ENCODE results near the gene IPO9.

Gene IPO9

GRCh38 chr1:201828820-201829774, at the start of gene IPO9:
Gene IPO9 (plus strand): TSS chr1:201829157. CDS start chr1:201829210, 53 bp downstream.
- peak within 1 kb of the TSS; percentile 89 for H3K27ac ChIP-seq (ENCODE audit: low read depth, low read length)
- H3K4me3 ChIP-seq (ENCODE audit: low read depth, low read length) = peak within 1 kb of the TSS; percentile 92

GRCh38 chr1:201779351-201779880, 49.5 kb upstream of the IPO9 start:
- Histone ChIP-seq H2AFZ (ENCODE audit: low read length, unreplicated experiment) (no peak overlapping the region), H3K27me3 (ENCODE audit: insufficient read depth, low read length) (no peaks in the 10 kb centered on the region), H3K4me3 (ENCODE audit: low read depth, low read length) (no peak overlapping the region), H3K4me1 (ENCODE audit: control insufficient read depth, insufficient read depth, low read length, unreplicated experiment) (peaks cover 74% of the 10 kb centered on the region), H3K79me2 (ENCODE audit: control insufficient read depth, insufficient read depth, low read length, unreplicated experiment) (peaks cover 62% of the 10 kb centered on the region), H3K27ac (ENCODE audit: low read depth, low read length) (peak overlapping the region; percentile 67), H3K36me3 (ENCODE audit: insufficient read depth, low read length) (peaks cover 36% of the 10 kb centered on the region)

More at GRCh38 chr1:201828820-201829774, at the start of gene IPO9:
- peaks cover 45% of the 10 kb centered on the region for H3K79me2 ChIP-seq (ENCODE audit: control insufficient read depth, insufficient read depth, low read length, unreplicated experiment)
- peaks cover 4% of the 10 kb centered on the region; the same call in 1 of the 2 replicates for H3K36me3 ChIP-seq (ENCODE audit: insufficient read depth, low read length)
- no peaks in the 10 kb centered on the region for H3K27me3 ChIP-seq (ENCODE audit: insufficient read depth, low read length)
- H2AFZ ChIP-seq (ENCODE audit: low read length, unreplicated experiment) = peak within 1 kb of the TSS; percentile 84
- H3K4me1 ChIP-seq (ENCODE audit: control insufficient read depth, insufficient read depth, low read length, unreplicated experiment) = peaks cover 36% of the 10 kb centered on the region

- H3K27ac ChIP-seq (ENCODE audit: low read depth, low read length) = peak overlapping the region; percentile 67
- peaks cover 46% of the 10 kb centered on the region for H3K36me3 ChIP-seq (ENCODE audit: insufficient read depth, low read length)
- no peak overlapping the region for H2AFZ ChIP-seq (ENCODE audit: low read length, unreplicated experiment)
- peaks cover 65% of the 10 kb centered on the region for H3K4me1 ChIP-seq (ENCODE audit: control insufficient read depth, insufficient read depth, low read length, unreplicated experiment)
- no peak overlapping the region for H3K4me3 ChIP-seq (ENCODE audit: low read depth, low read length)
- peaks cover 50% of the 10 kb centered on the region for H3K79me2 ChIP-seq (ENCODE audit: control insufficient read depth, insufficient read depth, low read length, unreplicated experiment)
- H3K27me3 ChIP-seq (ENCODE audit: insufficient read depth, low read length) = no peaks in the 10 kb centered on the region
Observed at GRCh38 chr1:201780952-201781351, 48.0 kb upstream of the IPO9 start.

- peaks cover 50% of the 10 kb centered on the region for H3K36me3 ChIP-seq (ENCODE audit: insufficient read depth, low read length)
- no peaks in the 10 kb centered on the region for H3K27me3 ChIP-seq (ENCODE audit: insufficient read depth, low read length)
- peaks cover 70% of the 10 kb centered on the region for H3K4me1 ChIP-seq (ENCODE audit: control insufficient read depth, insufficient read depth, low read length, unreplicated experiment)
- H3K4me3 ChIP-seq (ENCODE audit: low read depth, low read length) = no peak overlapping the region
- peak overlapping the region; percentile 67 for H3K27ac ChIP-seq (ENCODE audit: low read depth, low read length)
- peaks cover 50% of the 10 kb centered on the region for H3K79me2 ChIP-seq (ENCODE audit: control insufficient read depth, insufficient read depth, low read length, unreplicated experiment)
- H2AFZ ChIP-seq (ENCODE audit: low read length, unreplicated experiment) = no peak overlapping the region
Observed at GRCh38 chr1:201781437-201781836, 47.5 kb upstream of the IPO9 start.

- peaks cover 42% of the 10 kb centered on the region for H3K79me2 ChIP-seq (ENCODE audit: control insufficient read depth, insufficient read depth, low read length, unreplicated experiment)
- H3K27ac ChIP-seq (ENCODE audit: low read depth, low read length) = 0 out of 2 replicates have a peak overlapping the region, but pooled peaks have one; percentile 8
- H3K4me1 ChIP-seq (ENCODE audit: control insufficient read depth, insufficient read depth, low read length, unreplicated experiment) = peaks cover 65% of the 10 kb centered on the region
- H3K27me3 ChIP-seq (ENCODE audit: insufficient read depth, low read length) = no peaks in the 10 kb centered on the region
- H3K36me3 ChIP-seq (ENCODE audit: insufficient read depth, low read length) = peaks cover 58% of the 10 kb centered on the region
- no peak overlapping the region for H2AFZ ChIP-seq (ENCODE audit: low read length, unreplicated experiment)
- no peak overlapping the region for H3K4me3 ChIP-seq (ENCODE audit: low read depth, low read length)
Observed at GRCh38 chr1:201782353-201782752, 46.6 kb upstream of the IPO9 start.

GRCh38 chr1:201783058-201783457, 45.9 kb upstream of the IPO9 start:
- Histone ChIP-seq H3K27ac (ENCODE audit: low read depth, low read length) (peak overlapping the region; percentile 8; the same call in 1 of the 2 replicates), H3K36me3 (ENCODE audit: insufficient read depth, low read length) (peaks cover 65% of the 10 kb centered on the region), H3K79me2 (ENCODE audit: control insufficient read depth, insufficient read depth, low read length, unreplicated experiment) (peaks cover 35% of the 10 kb centered on the region)

GRCh38 chr1:201783572-201783971, 45.4 kb upstream of the IPO9 start:
- no peaks in the 10 kb centered on the region for H3K27me3 ChIP-seq (ENCODE audit: insufficient read depth, low read length)
- H3K27ac ChIP-seq (ENCODE audit: low read depth, low read length) = peak overlapping the region; percentile 8; the same call in 1 of the 2 replicates
- H3K79me2 ChIP-seq (ENCODE audit: control insufficient read depth, insufficient read depth, low read length, unreplicated experiment) = peaks cover 31% of the 10 kb centered on the region
- H3K4me1 ChIP-seq (ENCODE audit: control insufficient read depth, insufficient read depth, low read length, unreplicated experiment) = peaks cover 57% of the 10 kb centered on the region
- peaks cover 69% of the 10 kb centered on the region for H3K36me3 ChIP-seq (ENCODE audit: insufficient read depth, low read length)
- H3K4me3 ChIP-seq (ENCODE audit: low read depth, low read length) = no peak overlapping the region
- no peak overlapping the region for H2AFZ ChIP-seq (ENCODE audit: low read length, unreplicated experiment)

More at GRCh38 chr1:201783058-201783457, 45.9 kb upstream of the IPO9 start:
- Histone ChIP-seq H2AFZ (ENCODE audit: low read length, unreplicated experiment) (no peak overlapping the region), H3K4me3 (ENCODE audit: low read depth, low read length) (no peak overlapping the region), H3K27me3 (ENCODE audit: insufficient read depth, low read length) (no peaks in the 10 kb centered on the region), H3K4me1 (ENCODE audit: control insufficient read depth, insufficient read depth, low read length, unreplicated experiment) (peaks cover 58% of the 10 kb centered on the region)

- no peak overlapping the region for H3K27ac ChIP-seq (ENCODE audit: low read depth, low read length)
- peaks cover 62% of the 10 kb centered on the region for H3K4me1 ChIP-seq (ENCODE audit: control insufficient read depth, insufficient read depth, low read length, unreplicated experiment)
- H2AFZ ChIP-seq (ENCODE audit: low read length, unreplicated experiment) = no peak overlapping the region
- peaks cover 18% of the 10 kb centered on the region for H3K79me2 ChIP-seq (ENCODE audit: control insufficient read depth, insufficient read depth, low read length, unreplicated experiment)
- peaks cover 78% of the 10 kb centered on the region for H3K36me3 ChIP-seq (ENCODE audit: insufficient read depth, low read length)
- H3K27me3 ChIP-seq (ENCODE audit: insufficient read depth, low read length) = no peaks in the 10 kb centered on the region
- H3K4me3 ChIP-seq (ENCODE audit: low read depth, low read length) = no peak overlapping the region
Observed at GRCh38 chr1:201785291-201785690, 43.7 kb upstream of the IPO9 start.

GRCh38 chr1:201786824-201787223, 42.1 kb upstream of the IPO9 start:
- H3K27ac ChIP-seq (ENCODE audit: low read depth, low read length) = peak overlapping the region; percentile 20
- no peak overlapping the region for H2AFZ ChIP-seq (ENCODE audit: low read length, unreplicated experiment)

GRCh38 chr1:201788296-201788695, 40.7 kb upstream of the IPO9 start:
- H3K27ac ChIP-seq (ENCODE audit: low read depth, low read length) = peak overlapping the region; percentile 79
- no peak overlapping the region for H3K4me3 ChIP-seq (ENCODE audit: low read depth, low read length)
- peaks cover 13% of the 10 kb centered on the region for H3K79me2 ChIP-seq (ENCODE audit: control insufficient read depth, insufficient read depth, low read length, unreplicated experiment)
- H3K36me3 ChIP-seq (ENCODE audit: insufficient read depth, low read length) = peaks cover 61% of the 10 kb centered on the region
- H2AFZ ChIP-seq (ENCODE audit: low read length, unreplicated experiment) = no peak overlapping the region
- no peaks in the 10 kb centered on the region for H3K27me3 ChIP-seq (ENCODE audit: insufficient read depth, low read length)
- H3K4me1 ChIP-seq (ENCODE audit: control insufficient read depth, insufficient read depth, low read length, unreplicated experiment) = peaks cover 67% of the 10 kb centered on the region

More at GRCh38 chr1:201786824-201787223, 42.1 kb upstream of the IPO9 start:
- peaks cover 74% of the 10 kb centered on the region for H3K36me3 ChIP-seq (ENCODE audit: insufficient read depth, low read length)
- no peaks in the 10 kb centered on the region for H3K27me3 ChIP-seq (ENCODE audit: insufficient read depth, low read length)
- peaks cover 19% of the 10 kb centered on the region for H3K79me2 ChIP-seq (ENCODE audit: control insufficient read depth, insufficient read depth, low read length, unreplicated experiment)
- no peak overlapping the region for H3K4me3 ChIP-seq (ENCODE audit: low read depth, low read length)
- H3K4me1 ChIP-seq (ENCODE audit: control insufficient read depth, insufficient read depth, low read length, unreplicated experiment) = peaks cover 62% of the 10 kb centered on the region

Measured in ACC112 (cell line).